ENCODE results near the gene RFPL4A.

RFPL4A gene

DNA sequence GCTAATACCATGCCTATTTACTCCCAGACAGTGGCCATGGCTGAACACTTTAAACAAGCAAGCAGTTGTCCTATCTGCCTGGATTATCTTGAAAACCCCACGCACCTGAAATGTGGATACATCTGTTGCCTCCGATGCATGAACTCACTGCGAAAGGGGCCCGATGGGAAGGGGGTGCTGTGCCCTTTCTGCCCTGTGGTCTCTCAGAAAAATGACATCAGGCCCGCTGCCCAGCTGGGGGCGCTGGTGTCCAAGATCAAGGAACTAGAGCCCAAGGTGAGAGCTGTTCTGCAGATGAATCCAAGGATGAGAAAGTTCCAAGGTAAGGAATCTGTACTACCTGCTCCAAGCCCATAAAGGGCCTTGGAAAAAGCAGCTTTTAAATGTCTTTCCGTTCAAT, 18.6 kb downstream of the RFPL4A start:
- H3K4me3 ChIP-seq (ENCODE audit: low read depth, low read length), result no peak overlapping the region
- DNase-seq (ENCODE audit: low read depth), result no peak
- in situ Hi-C loops (cut with HindIII; ENCODE audit: low sequenced_read_pairs), result no loop called here
- TF ChIP-seq, protein P1, sequence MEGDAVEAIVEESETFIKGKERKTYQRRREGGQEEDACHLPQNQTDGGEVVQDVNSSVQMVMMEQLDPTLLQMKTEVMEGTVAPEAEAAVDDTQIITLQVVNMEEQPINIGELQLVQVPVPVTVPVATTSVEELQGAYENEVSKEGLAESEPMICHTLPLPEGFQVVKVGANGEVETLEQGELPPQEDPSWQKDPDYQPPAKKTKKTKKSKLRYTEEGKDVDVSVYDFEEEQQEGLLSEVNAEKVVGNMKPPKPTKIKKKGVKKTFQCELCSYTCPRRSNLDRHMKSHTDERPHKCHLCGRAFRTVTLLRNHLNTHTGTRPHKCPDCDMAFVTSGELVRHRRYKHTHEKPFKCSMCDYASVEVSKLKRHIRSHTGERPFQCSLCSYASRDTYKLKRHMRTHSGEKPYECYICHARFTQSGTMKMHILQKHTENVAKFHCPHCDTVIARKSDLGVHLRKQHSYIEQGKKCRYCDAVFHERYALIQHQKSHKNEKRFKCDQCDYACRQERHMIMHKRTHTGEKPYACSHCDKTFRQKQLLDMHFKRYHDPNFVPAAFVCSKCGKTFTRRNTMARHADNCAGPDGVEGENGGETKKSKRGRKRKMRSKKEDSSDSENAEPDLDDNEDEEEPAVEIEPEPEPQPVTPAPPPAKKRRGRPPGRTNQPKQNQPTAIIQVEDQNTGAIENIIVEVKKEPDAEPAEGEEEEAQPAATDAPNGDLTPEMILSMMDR (IDR thresholded peaks at IDR 0.05; ENCODE audit: low read depth, low read length, missing control alignments), result no peak

DNA sequence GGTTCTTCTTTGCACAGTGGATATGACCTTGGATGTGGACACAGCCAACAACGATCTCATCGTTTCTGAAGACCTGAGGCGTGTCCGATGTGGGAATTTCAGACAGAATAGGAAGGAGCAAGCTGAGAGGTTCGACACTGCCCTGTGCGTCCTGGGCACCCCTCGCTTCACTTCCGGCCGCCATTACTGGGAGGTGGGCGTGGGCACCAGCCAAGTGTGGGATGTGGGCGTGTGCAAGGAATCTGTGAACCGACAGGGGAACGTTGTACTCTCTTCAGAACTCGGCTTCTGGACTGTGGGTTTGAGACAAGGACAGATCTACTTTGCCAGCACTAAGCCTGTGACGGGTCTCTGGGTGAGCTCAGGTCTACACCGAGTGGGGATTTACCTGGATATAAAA, 19.4 kb downstream of the RFPL4A start:
- TF ChIP-seq, protein P1 (IDR thresholded peaks at IDR 0.05; ENCODE audit: low read depth, low read length, missing control alignments), result no peak
- H3K4me3 ChIP-seq (ENCODE audit: low read depth, low read length), result no peak overlapping the region
- in situ Hi-C loops (cut with HindIII; ENCODE audit: low sequenced_read_pairs), result no loop called here
- no peak for DNase-seq (ENCODE audit: low read depth)

DNA sequence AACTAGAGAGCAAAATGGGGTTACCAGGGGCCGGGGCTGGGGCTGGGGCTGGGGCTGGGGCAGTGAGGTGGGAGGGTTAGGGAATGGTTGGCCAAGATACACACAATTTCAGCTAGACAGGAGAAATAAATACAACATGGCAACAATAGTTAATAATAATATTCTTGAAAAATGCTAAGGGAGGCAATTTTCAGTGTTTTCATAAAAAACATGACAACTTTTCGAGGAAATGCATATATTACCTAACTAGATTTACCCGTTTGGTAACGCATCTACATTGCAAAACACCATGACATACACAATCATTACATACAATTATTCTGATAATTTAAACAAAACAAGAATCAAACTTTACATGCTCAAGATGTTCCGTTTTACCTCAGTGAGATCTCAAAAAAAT, 22.2 kb downstream of the RFPL4A start:
- TF ChIP-seq, protein P1 (IDR thresholded peaks at IDR 0.05; ENCODE audit: low read depth, low read length, missing control alignments), result no peak
- no peak for DNase-seq (ENCODE audit: low read depth)
- in situ Hi-C loops (cut with HindIII; ENCODE audit: low sequenced_read_pairs), result no loop called here
- no peak overlapping the region for H3K4me3 ChIP-seq (ENCODE audit: low read depth, low read length)

DNA sequence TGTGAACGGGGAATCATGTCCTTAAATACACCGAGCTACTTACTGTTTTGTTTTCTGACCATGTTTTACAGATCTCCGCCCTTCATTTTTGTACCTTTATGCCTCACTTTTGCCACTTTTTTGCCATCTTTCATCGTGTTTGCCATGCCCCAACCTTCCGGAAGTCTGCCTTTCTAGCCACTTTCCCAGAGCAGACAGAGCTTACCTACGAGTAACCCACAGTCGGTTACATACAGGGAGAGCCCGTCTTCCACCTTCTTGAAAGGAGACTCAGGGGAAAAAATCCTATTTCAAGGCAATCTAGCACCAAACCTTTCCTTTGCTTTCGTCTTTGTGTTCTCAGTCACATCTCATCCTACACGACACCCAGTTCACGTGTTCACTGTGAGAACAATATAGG, 36.1 kb downstream of the RFPL4A start:
- H3K4me3 ChIP-seq (ENCODE audit: low read depth, low read length), result no peak overlapping the region
- in situ Hi-C loops (cut with HindIII; ENCODE audit: low sequenced_read_pairs), result no loop called here
- DNase-seq (ENCODE audit: low read depth), result no peak
- TF ChIP-seq, protein P1 (IDR thresholded peaks at IDR 0.05; ENCODE audit: low read depth, low read length, missing control alignments), result no peak

DNA sequence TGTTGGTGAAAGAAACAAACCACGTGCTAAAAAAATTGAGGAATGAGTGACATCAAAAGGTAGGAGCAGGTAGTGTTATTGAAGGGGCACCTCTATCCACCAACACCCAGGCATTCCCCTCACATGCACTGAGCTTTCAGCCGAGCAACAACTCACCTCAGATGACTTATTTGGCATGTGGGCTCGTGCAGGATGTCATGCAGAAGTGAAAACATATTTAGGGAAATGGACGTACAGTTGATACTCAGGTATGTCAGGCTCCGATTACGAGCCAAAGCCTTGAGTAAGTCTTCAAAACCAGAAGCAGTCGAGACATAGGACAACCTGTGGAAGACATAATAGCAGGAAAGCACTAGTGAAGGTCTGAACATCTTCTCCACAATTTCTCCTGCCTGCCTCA, 42.5 kb downstream of the RFPL4A start:
- TF ChIP-seq, protein P1 (IDR thresholded peaks at IDR 0.05; ENCODE audit: low read depth, low read length, missing control alignments), result no peak
- in situ Hi-C loops (cut with HindIII; ENCODE audit: low sequenced_read_pairs), result no loop called here
- no peak overlapping the region for H3K4me3 ChIP-seq (ENCODE audit: low read depth, low read length)
- no peak for DNase-seq (ENCODE audit: low read depth)

DNA sequence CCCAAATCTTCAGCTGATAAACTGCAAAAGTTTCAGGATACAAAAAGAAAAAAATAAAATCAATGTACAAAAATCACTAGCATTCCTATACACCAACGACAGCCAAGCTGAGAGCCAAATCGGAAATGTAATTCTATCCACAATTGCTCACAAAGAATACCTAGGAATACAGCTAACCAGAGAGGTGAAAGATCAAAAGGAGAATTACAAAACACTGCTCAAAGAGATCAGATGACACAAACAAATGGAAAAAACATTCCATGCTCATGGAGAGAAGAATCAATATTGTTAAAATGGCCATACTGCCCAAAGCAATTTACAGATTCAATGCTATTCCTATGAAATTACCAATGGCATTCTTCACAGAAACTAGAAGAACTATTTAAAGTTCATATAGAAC, 43.4 kb downstream of the RFPL4A start:
- TF ChIP-seq, protein P1 (IDR thresholded peaks at IDR 0.05; ENCODE audit: low read depth, low read length, missing control alignments), result no peak
- in situ Hi-C loops (cut with HindIII; ENCODE audit: low sequenced_read_pairs), result no loop called here
- no peak overlapping the region for H3K4me3 ChIP-seq (ENCODE audit: low read depth, low read length)
- DNase-seq (ENCODE audit: low read depth), result no peak
